ENCODE measurements around the gene SAT2. TPM values are rescaled to one million over a fixed set of nuclear protein-coding genes. Genes with fewer than 3 reads are reported as not detected.

The SAT2 gene
- total RNA-seq, 1 donor from 2014 or later: 45.0 TPM

GRCh38 chr17:7667656-7668406 is 40.2 kb upstream of the SAT2 start:
- no peaks in the 10 kb centered on the region for H3K9me3 Mint-ChIP-seq
- H3K27ac Mint-ChIP-seq: no peak overlapping the region
- no peaks in the 10 kb centered on the region for H3K27me3 Mint-ChIP-seq
- DNase-seq (no peak), ATAC-seq (ENCODE audit: low read depth) (no peak)
- intact Hi-C loops (cut with micrococcal nuclease): no loop called here
- no peak for TF ChIP-seq CTCF (IDR thresholded peaks at IDR 0.05)
- no peaks in the 10 kb centered on the region for H3K4me1 Mint-ChIP-seq
- H3K4me3 Mint-ChIP-seq: no peak overlapping the region
- ChIA-PET CTCF (no interaction called here), POLR2A (interaction anchor here (0.6 to 2.2 kb wide), 3 partner anchors 12 to 544 kb away, joined by 5 to 9 read pairs (median 8); partner anchors contain the start of gene TP53)
- peaks cover 58% of the 10 kb centered on the region for H3K36me3 Mint-ChIP-seq (ENCODE audit: low read depth)

- peaks cover 7% of the 10 kb centered on the region for H3K27me3 Mint-ChIP-seq
- H3K27ac Mint-ChIP-seq: no peak overlapping the region
- H3K36me3 Mint-ChIP-seq (ENCODE audit: low read depth): no peaks in the 10 kb centered on the region
- no peaks in the 10 kb centered on the region for H3K9me3 Mint-ChIP-seq
- no peak for TF ChIP-seq CTCF (IDR thresholded peaks at IDR 0.05)
- intact Hi-C loops (cut with micrococcal nuclease): no loop called here
- ChIA-PET POLR2A (interaction anchor here (1.4 kb wide), 1 partner anchor 16 kb away, joined by 3 read pairs; no protein-coding TSS in a partner anchor), CTCF (no interaction called here)
- DNase-seq (no peak), ATAC-seq (ENCODE audit: low read depth) (no peak)
- H3K4me1 Mint-ChIP-seq: peaks cover 4% of the 10 kb centered on the region
- H3K4me3 Mint-ChIP-seq: no peak overlapping the region
Measured at GRCh38 chr17:7656958-7657609, 29.5 kb upstream of the SAT2 start.

GRCh38 chr17:7655541-7655840 is 27.9 kb upstream of the SAT2 start:
- Mint-ChIP-seq H3K4me1 (peaks cover 15% of the 10 kb centered on the region), H3K27me3 (peaks cover 17% of the 10 kb centered on the region), H3K27ac (no peak overlapping the region), H3K36me3 (ENCODE audit: low read depth) (no peaks in the 10 kb centered on the region), H3K9me3 (no peaks in the 10 kb centered on the region), H3K4me3 (no peak overlapping the region)
- CTCF ChIA-PET: no interaction called here
- ATAC-seq (ENCODE audit: low read depth): peak; percentile 59
- intact Hi-C loops (cut with micrococcal nuclease): no loop called here
- POLR2A ChIA-PET: interaction anchor here (0.5 to 1.8 kb wide), 2 partner anchors 31 to 592 kb away, joined by 3 to 7 read pairs; partner anchors contain the start of gene CTC1
- TF ChIP-seq CTCF (IDR thresholded peaks at IDR 0.05): no peak
- DNase-seq: no peak

- peaks cover 20% of the 10 kb centered on the region for H3K4me1 Mint-ChIP-seq
Measured at GRCh38 chr17:7654832-7655540, 27.4 kb upstream of the SAT2 start.

More at GRCh38 chr17:7654832-7655540, 27.4 kb upstream of the SAT2 start:
- DNase-seq (no peak), ATAC-seq (ENCODE audit: low read depth) (no peak)
- Mint-ChIP-seq H3K4me3 (no peak overlapping the region), H3K27ac (no peak overlapping the region), H3K27me3 (peaks cover 22% of the 10 kb centered on the region), H3K9me3 (no peaks in the 10 kb centered on the region), H3K36me3 (ENCODE audit: low read depth) (no peaks in the 10 kb centered on the region)
- no peak for TF ChIP-seq CTCF (IDR thresholded peaks at IDR 0.05)
- intact Hi-C loops (cut with micrococcal nuclease): no loop called here
- ChIA-PET POLR2A (interaction anchor here (0.5 to 1.8 kb wide), 2 partner anchors 31 to 593 kb away, joined by 3 to 7 read pairs; partner anchors contain the start of gene CTC1), CTCF (no interaction called here)
